Activated B cell treated with CpG ODN at 0.5 μM for 24 hours (primary cell): ENCODE data around the gene SLC6A3. TPM values are rescaled to one million over a fixed set of nuclear protein-coding genes. Genes with fewer than 3 reads are reported as not detected.

Experiments used
- ATAC-seq: fragments of 200-7000 bp; cut with Tn5 transposase; one replicate; pipeline ENCODE4 v1.10.0; 2021; ENCODE audit warnings: low read depth, mild to moderate bottlenecking, moderate library complexity
- CTCF ChIA-PET: fragments of 350-600 bp; sonication (Branson Sonifier 250); formaldehyde crosslinking; loops from one replicate; lab custom pipeline; 2021; ENCODE audit warnings: antibody characterized with exemption; lab: Charles Lee
- POLR2A ChIA-PET: fragments of 350-600 bp; sonication (Branson Sonifier 250); formaldehyde crosslinking; loops from one replicate; lab custom pipeline; 2021; ENCODE audit warnings: antibody characterized with exemption; lab: Charles Lee
- DNase-seq: peaks from one replicate; pipeline ENCODE4 v3.0.0; 2022
- H3K27ac Mint-ChIP-seq: one replicate; pipeline ENCODE4 v1.8.0; 2020; ENCODE audit warnings: mixed read lengths
- H3K27me3 Mint-ChIP-seq: one replicate; pipeline ENCODE4 v1.8.0; 2021; ENCODE audit warnings: mixed read lengths
- H3K36me3 Mint-ChIP-seq: one replicate; pipeline ENCODE4 v1.8.0; 2021; ENCODE audit warnings: low read depth, mixed read lengths
- H3K4me1 Mint-ChIP-seq: one replicate; pipeline ENCODE4 v1.8.0; 2021; ENCODE audit warnings: mixed read lengths
- H3K4me3 Mint-ChIP-seq: one replicate; pipeline ENCODE4 v1.8.0; 2020; ENCODE audit warnings: mild to moderate bottlenecking, mixed read lengths
- H3K9me3 Mint-ChIP-seq: one replicate; pipeline ENCODE4 v1.8.0; 2020; ENCODE audit warnings: mixed read lengths
- CTCF ChIP-seq: fragments of 200-600 bp; IDR thresholded peaks from one replicate; pipeline ENCODE4 v1.8.0; 2022; ENCODE audit warnings: antibody characterized with exemption, mild to moderate bottlenecking
- intact Hi-C: fragments of 100-400 bp; cut with micrococcal nuclease; formaldehyde crosslinking; loops from one replicate; pipeline ENCODE4 v1.15.1; 2024
- total RNA-seq: library from RNA; stranded (reverse); gene quantifications from 2 replicates; pipeline ENCODE4 v1.2.3, GENCODE V29; 2022

Gene SLC6A3
- total RNA-seq, 1 donor from 2014 or later = 2.0 TPM

DNA sequence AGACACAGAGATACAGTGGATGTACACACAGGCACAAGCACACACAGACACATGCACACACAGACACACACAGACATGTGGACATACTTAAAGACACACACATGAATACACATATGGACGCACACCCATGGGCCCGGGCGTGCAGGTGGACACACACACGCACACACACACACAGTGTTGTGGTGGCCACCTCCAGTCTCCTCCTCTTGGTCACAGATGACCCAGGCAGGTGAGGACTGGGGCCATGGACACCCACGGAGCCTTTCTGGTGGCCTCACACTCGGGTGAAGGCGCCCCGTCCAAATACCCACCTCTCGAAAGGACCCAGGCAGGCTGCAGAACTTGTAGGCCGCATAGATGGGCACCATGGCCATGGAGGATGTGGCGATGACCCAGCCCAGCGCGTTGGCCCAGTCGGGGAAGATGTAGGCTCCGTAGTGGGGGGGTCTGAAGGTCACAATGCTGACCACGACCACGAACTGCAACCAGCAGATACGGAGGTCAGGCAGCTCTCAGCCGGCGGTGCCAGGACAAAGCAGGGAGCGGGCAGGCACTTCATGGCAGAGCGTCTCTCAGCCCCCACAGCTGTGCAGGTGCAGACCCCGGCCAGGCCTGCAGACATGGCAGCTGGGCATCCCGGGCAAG, 42.5 kb downstream of the SLC6A3 start:
- no peaks in the 10 kb centered on the region for H3K9me3 Mint-ChIP-seq
- ChIA-PET POLR2A (no interaction called here), CTCF (no interaction called here)
- intact Hi-C loops = no loop called here
- H3K4me1 Mint-ChIP-seq = no peaks in the 10 kb centered on the region
- DNase-seq = no peak
- no peak for ATAC-seq
- H3K36me3 Mint-ChIP-seq = no peaks in the 10 kb centered on the region
- no peak for TF ChIP-seq CTCF
- H3K27ac Mint-ChIP-seq = no peak overlapping the region
- H3K27me3 Mint-ChIP-seq = peaks cover 13% of the 10 kb centered on the region
- no peak overlapping the region for H3K4me3 Mint-ChIP-seq

DNA sequence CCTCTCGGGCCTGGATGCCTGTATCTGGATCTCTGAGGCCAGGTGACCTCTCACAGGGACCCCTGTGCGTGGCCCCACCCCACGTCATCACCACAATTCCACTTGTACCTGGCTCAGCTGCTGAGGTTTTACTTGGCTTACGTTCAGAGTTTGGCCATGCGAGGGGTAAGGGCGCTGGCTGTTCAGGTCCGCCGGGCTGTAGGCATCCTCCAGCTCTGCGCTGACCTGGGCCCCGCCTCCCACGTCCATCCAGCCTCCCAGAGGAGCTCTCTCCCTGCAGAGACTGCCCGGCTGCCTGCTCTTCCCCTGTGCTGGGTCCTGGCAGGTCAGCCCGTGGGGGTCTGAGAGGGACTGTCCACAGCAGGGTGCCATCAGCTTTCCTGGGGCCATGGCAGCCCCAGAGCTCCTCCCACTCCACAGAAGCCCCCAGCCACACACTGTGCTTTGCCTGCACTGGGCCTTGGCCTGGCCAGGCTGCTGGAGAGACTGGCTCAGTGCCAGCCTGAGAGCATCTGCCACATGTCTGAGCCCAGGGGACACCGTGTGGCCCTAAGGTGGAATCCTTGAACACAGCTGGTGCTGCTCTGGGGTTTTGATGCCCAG, 43.6 kb downstream of the SLC6A3 start:
- no peaks in the 10 kb centered on the region for H3K4me1 Mint-ChIP-seq
- DNase-seq (no peak), ATAC-seq (no peak)
- POLR2A ChIA-PET = no interaction called here
- no peak overlapping the region for H3K27ac Mint-ChIP-seq
- peaks cover 10% of the 10 kb centered on the region for H3K27me3 Mint-ChIP-seq
- no peaks in the 10 kb centered on the region for H3K36me3 Mint-ChIP-seq
- H3K4me3 Mint-ChIP-seq = no peak overlapping the region
- CTCF ChIA-PET = no interaction called here
- intact Hi-C loops = no loop called here
- no peaks in the 10 kb centered on the region for H3K9me3 Mint-ChIP-seq
- no peak for TF ChIP-seq CTCF

GRCh38 chr5:1400936-1401335, 44.3 kb downstream of the SLC6A3 start:
- intact Hi-C loops = no loop called here
- ChIA-PET POLR2A (no interaction called here), CTCF (no interaction called here)
- H3K4me1 Mint-ChIP-seq = no peaks in the 10 kb centered on the region
- no peak for TF ChIP-seq CTCF
- peaks cover 12% of the 10 kb centered on the region for H3K27me3 Mint-ChIP-seq
- DNase-seq (no peak), ATAC-seq (no peak)
- no peak overlapping the region for H3K27ac Mint-ChIP-seq
- H3K9me3 Mint-ChIP-seq = no peaks in the 10 kb centered on the region
- no peaks in the 10 kb centered on the region for H3K36me3 Mint-ChIP-seq
- H3K4me3 Mint-ChIP-seq = no peak overlapping the region

DNA sequence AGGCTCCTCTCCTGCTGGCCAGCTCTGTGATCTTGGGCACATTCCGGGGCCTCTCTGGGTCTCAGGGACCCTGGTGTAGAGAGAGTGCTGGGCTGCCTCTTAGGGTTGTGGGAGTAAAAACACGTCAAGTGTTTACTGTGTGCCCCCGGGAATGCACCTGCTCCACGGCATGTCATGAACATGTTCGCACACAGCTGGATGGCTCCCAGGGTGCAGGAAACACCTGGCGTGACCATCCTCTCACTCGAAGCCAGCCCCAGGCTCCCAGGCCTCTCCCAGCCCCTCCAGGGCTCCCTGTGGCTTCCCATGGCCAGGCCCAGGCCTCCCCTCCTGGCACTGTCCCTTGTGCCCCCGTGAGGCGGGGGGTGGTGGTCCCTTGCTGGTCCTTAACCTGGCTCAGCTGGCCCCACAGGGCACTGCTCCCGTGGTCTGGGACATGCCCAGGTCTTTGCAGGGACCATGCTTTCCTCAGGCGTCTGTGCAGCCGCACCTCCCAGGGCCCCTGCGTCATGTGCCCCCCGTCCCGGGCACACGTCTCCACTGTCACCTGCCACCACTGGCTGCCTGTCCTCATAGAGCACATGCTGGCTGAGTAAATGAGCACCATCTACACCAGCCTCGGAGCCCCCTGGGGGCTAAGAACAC, 44.9 kb downstream of the SLC6A3 start:
- Mint-ChIP-seq H3K36me3 (no peaks in the 10 kb centered on the region), H3K27ac (no peak overlapping the region), H3K4me3 (no peak overlapping the region), H3K27me3 (peaks cover 14% of the 10 kb centered on the region), H3K4me1 (no peaks in the 10 kb centered on the region), H3K9me3 (no peaks in the 10 kb centered on the region)
- ChIA-PET POLR2A (no interaction called here), CTCF (no interaction called here)
- DNase-seq = no peak
- TF ChIP-seq CTCF = no peak
- no peak for ATAC-seq
- intact Hi-C loops = no loop called here

GRCh38 chr5:1399737-1400136, 45.5 kb downstream of the SLC6A3 start:
- ATAC-seq (no peak), DNase-seq (no peak)
- intact Hi-C loops = no loop called here
- H3K36me3 Mint-ChIP-seq = no peaks in the 10 kb centered on the region
- POLR2A ChIA-PET = no interaction called here
- no peak for TF ChIP-seq CTCF
- H3K27me3 Mint-ChIP-seq = peaks cover 14% of the 10 kb centered on the region
- H3K4me1 Mint-ChIP-seq = no peaks in the 10 kb centered on the region
- no peak overlapping the region for H3K27ac Mint-ChIP-seq
- CTCF ChIA-PET = no interaction called here
- no peak overlapping the region for H3K4me3 Mint-ChIP-seq
- no peaks in the 10 kb centered on the region for H3K9me3 Mint-ChIP-seq
